Mucosa of descending colon (tissue), 3 donors: ENCODE measurements around the gene SF1. TPM values are rescaled to one million over a fixed set of nuclear protein-coding genes. Genes with fewer than 3 reads are reported as not detected.

Experiments used
- ATAC-seq: fragments of 200-7000 bp; cut with Tn5 transposase; one replicate; pipeline ENCODE4 v1.9.1; 2020; ENCODE audit warnings: mild to moderate bottlenecking, moderate library complexity
- DNase-seq, 3 donors: peaks; one replicate each; pipeline ENCODE4 v3.0.0-alpha.2; 2020
- H3K36me3 ChIP-seq: fragments of 200-600 bp; one replicate; pipeline ENCODE4 v1.8.0; 2021; ENCODE audit warnings: low read depth, mild to moderate bottlenecking
- H3K4me1 ChIP-seq: fragments of 200-600 bp; one replicate; pipeline ENCODE4 v1.8.0; 2021; ENCODE audit warnings: low read depth, mild to moderate bottlenecking
- H3K4me3 ChIP-seq: fragments of 200-600 bp; one replicate; pipeline ENCODE4 v1.8.0; 2021; ENCODE audit warnings: mild to moderate bottlenecking
- H3K9me3 ChIP-seq: fragments of 200-600 bp; one replicate; pipeline ENCODE4 v1.8.0; 2021; ENCODE audit warnings: mild to moderate bottlenecking
- CTCF ChIP-seq: fragments of 200-600 bp; IDR thresholded peaks from one replicate; pipeline ENCODE4 v1.8.0; 2022; ENCODE audit warnings: antibody characterized with exemption, mild to moderate bottlenecking
- intact Hi-C, 2 donors: fragments of 100-400 bp; cut with DNase I in 1 of 2; cut with micrococcal nuclease in 1 of 2; formaldehyde crosslinking; loops; one replicate each; pipeline versions ENCODE4 v1.11.0 to v1.11.1; 2022; cut with DNase I, micrococcal nuclease
- total RNA-seq, 3 donors: library from RNA; stranded (reverse); fragmentation: NEBNext Ultra II Directional in 2 of 3; extraction: Animal tissue kit (Norgen Biotek cat#: 25700) in 2 of 3; gene quantifications; one replicate each; pipeline versions ENCODE4 v1.2.1 to v1.2.4, GENCODE V29; 2021 to 2023
- donor health status: DM: no; HTN: no; CAD: no; lungs with moderate emphysema.
- donor health status: DM: no; HTN: no; CAD: no.
- donor health status: DM: no; HTN: yes; CAD: no.

Gene SF1
- total RNA-seq, 3 donors from 2014 or later: 223 to 317 (median 241) TPM

- DNase-seq: peak in 1 of 3 donors; percentile 50
- H3K4me1 ChIP-seq: peaks cover 28% of the 10 kb centered on the region
- no peaks in the 10 kb centered on the region for H3K36me3 ChIP-seq
- ATAC-seq: no peak
- H3K9me3 ChIP-seq: no peaks in the 10 kb centered on the region
- no peak for TF ChIP-seq CTCF
- intact Hi-C loops: no loop called here
- H3K4me3 ChIP-seq: no peak overlapping the region
Measured at GRCh38 chr11:64741375-64742086, 36.8 kb downstream of the SF1 start.

GRCh38 chr11:64739871-64740270 is 38.5 kb downstream of the SF1 start:
- no peak for ATAC-seq
- H3K36me3 ChIP-seq: no peaks in the 10 kb centered on the region
- H3K9me3 ChIP-seq: no peaks in the 10 kb centered on the region
- TF ChIP-seq CTCF: no peak
- no peak overlapping the region for H3K4me3 ChIP-seq
- no peak for DNase-seq
- intact Hi-C loops: no loop called here
- H3K4me1 ChIP-seq: peaks cover 23% of the 10 kb centered on the region

GRCh38 chr11:64736654-64737053 is 41.7 kb downstream of the SF1 start:
- Histone ChIP-seq H3K36me3 (no peaks in the 10 kb centered on the region), H3K9me3 (no peaks in the 10 kb centered on the region), H3K4me3 (no peak overlapping the region), H3K4me1 (no peaks in the 10 kb centered on the region)
- intact Hi-C loops: no loop called here
- no peak for TF ChIP-seq CTCF
- no peak for ATAC-seq
- DNase-seq: no peak

- Histone ChIP-seq H3K4me3 (no peak overlapping the region), H3K36me3 (no peaks in the 10 kb centered on the region), H3K9me3 (no peaks in the 10 kb centered on the region), H3K4me1 (no peaks in the 10 kb centered on the region)
- no peak for TF ChIP-seq CTCF
- no peak for DNase-seq
- intact Hi-C loops: no loop called here
- ATAC-seq: no peak
Measured at GRCh38 chr11:64735725-64736259, 42.5 kb downstream of the SF1 start.

- no peak for TF ChIP-seq CTCF
- no peaks in the 10 kb centered on the region for H3K36me3 ChIP-seq
- no peak overlapping the region for H3K4me3 ChIP-seq
- H3K9me3 ChIP-seq: no peaks in the 10 kb centered on the region
- H3K4me1 ChIP-seq: no peaks in the 10 kb centered on the region
- ATAC-seq (no peak), DNase-seq (no peak)
- intact Hi-C loops: no loop called here
Measured at GRCh38 chr11:64734811-64735724, 43.3 kb downstream of the SF1 start.
